Measurements from ENCODE around the gene RBM12. TPM values are rescaled to one million over a fixed set of nuclear protein-coding genes. Genes with fewer than 3 reads are reported as not detected.

RBM12 gene
- total and polyA plus RNA-seq, 5 donors from 2014 or later, result 46.6 to 128 (median 55.3) TPM

DNA sequence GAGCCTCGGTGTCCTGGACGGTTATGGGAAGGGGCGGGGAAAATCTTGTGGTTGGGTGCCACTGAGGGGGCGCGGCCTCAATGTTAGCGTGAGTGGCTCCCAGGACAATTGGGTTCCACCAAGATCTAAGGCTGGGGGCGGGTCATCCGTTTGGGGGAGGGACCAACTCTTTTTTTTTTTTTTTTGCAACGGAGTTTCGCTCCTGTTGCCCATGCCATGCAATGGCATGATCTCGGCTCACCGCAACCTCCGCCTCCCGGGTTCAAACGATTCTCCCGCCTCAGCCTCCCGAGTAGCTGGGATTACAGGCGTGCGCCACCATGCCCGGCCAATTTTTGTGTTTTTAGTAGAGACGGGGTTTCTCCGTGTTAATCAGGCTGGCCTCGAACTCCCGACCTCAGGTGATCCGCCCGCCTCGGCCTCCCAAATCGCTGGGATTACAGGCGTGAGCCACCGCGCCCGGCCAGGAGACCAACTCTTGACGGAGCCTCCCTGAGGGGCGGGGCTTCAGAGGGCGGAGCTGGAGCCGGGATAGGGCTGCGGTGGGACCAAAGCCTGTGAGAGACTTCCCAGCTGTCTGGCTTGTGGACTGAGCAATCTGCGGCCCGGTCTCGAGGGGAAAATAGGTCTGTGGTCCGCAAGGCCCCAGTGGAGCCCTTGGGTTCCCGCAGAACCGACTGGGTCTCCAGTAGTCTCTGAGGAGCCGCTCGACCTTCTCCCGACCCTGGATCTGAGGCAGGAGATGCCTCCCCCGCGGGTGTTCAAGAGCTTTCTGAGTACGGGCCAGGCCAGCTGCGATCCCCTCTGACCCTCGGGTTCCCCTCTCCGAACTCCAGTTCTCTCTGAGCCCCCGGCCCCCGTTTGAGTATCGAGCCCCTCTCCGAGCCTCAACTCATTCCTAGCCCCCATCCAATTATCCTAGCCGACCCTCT lies 48.0 kb downstream of the RBM12 start:
- H3K9me3 Mint-ChIP-seq, result no peaks in the 10 kb centered on the region
- no peaks in the 10 kb centered on the region for H3K27me3 Mint-ChIP-seq
- no peaks in the 10 kb centered on the region for H3K27me3 ChIP-seq (ENCODE audit: control insufficient read depth, insufficient read depth, low read length)
- ATAC-seq (ENCODE audit: low read depth in 2 of 2), result no peak
- H3K27ac ChIP-seq (ENCODE audit: insufficient read depth, low read length, poor library complexity, severe bottlenecking), result peak overlapping the region; percentile 51
- peaks cover 3 to 41% (median 19%) of the 10 kb centered on the region in 4 donors for H3K4me1 Mint-ChIP-seq
- H3K36me3 ChIP-seq (ENCODE audit: control insufficient read depth, insufficient read depth, low read length), result no peaks in the 10 kb centered on the region
- H3K36me3 Mint-ChIP-seq, result peaks cover 3% of the 10 kb centered on the region
- peak overlapping the region; percentile 91 to 98 (median 98) for H3K27ac Mint-ChIP-seq
- H3K9me3 ChIP-seq (ENCODE audit: control insufficient read depth in 2 of 2, low read length in 2 of 2), result no peaks in the 10 kb centered on the region
- H3K4me1 ChIP-seq (ENCODE audit: control insufficient read depth, insufficient read depth, low read length, poor library complexity, severe bottlenecking), result peaks cover 42% of the 10 kb centered on the region
- peak overlapping the region; percentile 26 for H3K4me3 ChIP-seq (ENCODE audit: low read depth, low read length)
- peak overlapping the region; percentile 87 to 92 (median 89) for H3K4me3 Mint-ChIP-seq
- DNase-seq, result peak in 2 of 3 donors; percentile 42 to 65

DNA sequence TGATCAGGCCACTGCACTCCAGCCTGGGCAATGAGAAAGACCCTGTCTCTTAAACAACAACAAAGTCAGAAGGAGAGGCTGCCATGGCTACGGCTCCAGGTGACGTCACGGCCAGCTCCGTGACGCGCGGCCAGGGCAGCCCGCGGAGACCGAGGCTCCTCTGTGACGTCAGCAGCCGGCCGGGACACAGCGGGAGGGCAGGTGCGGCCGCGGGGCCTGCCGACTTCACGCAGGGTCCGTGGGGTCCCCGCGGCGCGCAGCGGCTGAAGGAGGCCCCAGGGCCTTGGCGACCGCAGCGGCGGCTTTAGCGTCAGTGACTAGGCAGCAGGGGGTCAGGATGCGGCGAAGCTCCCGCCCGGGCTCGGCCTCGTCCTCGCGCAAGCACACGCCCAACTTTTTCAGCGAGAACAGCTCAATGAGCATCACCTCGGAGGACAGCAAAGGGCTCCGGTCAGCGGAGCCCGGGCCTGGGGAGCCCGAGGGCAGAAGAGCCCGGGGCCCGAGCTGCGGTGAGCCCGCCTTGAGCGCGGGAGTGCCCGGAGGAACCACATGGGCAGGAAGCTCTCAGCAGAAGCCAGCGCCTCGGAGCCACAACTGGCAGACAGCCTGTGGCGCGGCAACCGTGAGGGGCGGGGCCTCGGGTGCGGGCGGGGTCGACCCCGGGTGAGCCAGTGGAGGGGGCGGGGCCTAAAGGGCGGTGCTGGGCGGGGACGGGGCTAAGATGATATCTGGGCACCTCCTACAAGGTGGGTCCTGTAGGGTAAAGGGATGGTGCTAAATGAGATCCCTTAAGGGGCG lies 48.8 kb downstream of the RBM12 start, which contains the start of gene SPAG4:
SPAG4 (plus strand) TSS at position 163 of the 798 bp plus-strand sequence; CDS start at position 338, 175 bp downstream.
- peaks cover 42% of the 10 kb centered on the region for H3K4me1 ChIP-seq (ENCODE audit: control insufficient read depth, insufficient read depth, low read length, poor library complexity, severe bottlenecking)
- peaks cover 3 to 41% (median 19%) of the 10 kb centered on the region in 4 donors for H3K4me1 Mint-ChIP-seq
- no peaks in the 10 kb centered on the region for H3K27me3 Mint-ChIP-seq
- peak within 1 kb of the TSS; percentile 26 for H3K4me3 ChIP-seq (ENCODE audit: low read depth, low read length)
- H3K36me3 Mint-ChIP-seq, result no peaks in the 10 kb centered on the region
- peak within 1 kb of the TSS; percentile 87 to 92 (median 89) for H3K4me3 Mint-ChIP-seq
- H3K27me3 ChIP-seq (ENCODE audit: control insufficient read depth, insufficient read depth, low read length), result no peaks in the 10 kb centered on the region
- peak; percentile 100 for DNase-seq
- H3K9me3 Mint-ChIP-seq, result no peaks in the 10 kb centered on the region
- peak; percentile 89 to 91 for ATAC-seq (ENCODE audit: low read depth in 2 of 2)
- peak within 1 kb of the TSS; percentile 99 for H3K27ac ChIP-seq (ENCODE audit: insufficient read depth, low read length, poor library complexity, severe bottlenecking)
- peak within 1 kb of the TSS; percentile 92 to 98 (median 98) for H3K27ac Mint-ChIP-seq
- H3K36me3 ChIP-seq (ENCODE audit: control insufficient read depth, insufficient read depth, low read length), result no peaks in the 10 kb centered on the region
- no peaks in the 10 kb centered on the region for H3K9me3 ChIP-seq (ENCODE audit: control insufficient read depth in 2 of 2, low read length in 2 of 2)

DNA sequence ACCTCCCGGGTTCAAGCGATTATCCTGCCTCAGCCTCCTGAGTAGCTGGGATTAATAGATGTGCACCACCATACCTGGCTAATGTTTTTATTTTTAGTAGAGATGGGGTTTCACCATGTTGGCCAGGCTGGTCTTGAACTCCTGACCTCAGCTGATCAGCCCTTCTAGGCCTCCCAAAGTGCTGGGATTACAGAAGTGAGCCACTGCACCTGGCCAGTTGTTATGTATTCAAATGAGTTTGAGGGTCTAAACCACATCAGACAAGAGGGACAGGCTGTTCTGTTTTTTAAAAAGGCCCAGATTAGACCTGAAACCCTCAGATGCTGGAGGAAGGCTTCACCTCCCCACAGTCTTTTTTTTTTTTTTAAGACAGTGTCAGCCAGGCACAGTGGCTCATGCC lies 53.2 kb downstream of the RBM12 start:
- H3K27ac ChIP-seq (ENCODE audit: insufficient read depth, low read length, poor library complexity, severe bottlenecking), result no peak overlapping the region
- ATAC-seq (ENCODE audit: low read depth in 2 of 2) (no peak), DNase-seq (no peak)
- H3K9me3 ChIP-seq (ENCODE audit: control insufficient read depth in 2 of 2, low read length in 2 of 2), result no peaks in the 10 kb centered on the region
- H3K9me3 Mint-ChIP-seq, result peaks cover 0 to 2% (median 0%) of the 10 kb centered on the region in 7 donors
- H3K4me3 Mint-ChIP-seq, result peak overlapping the region in 1 of 4 donors; percentile 71
- H3K4me1 Mint-ChIP-seq, result peaks cover 0 to 10% (median 4%) of the 10 kb centered on the region in 4 donors
- H3K4me3 ChIP-seq (ENCODE audit: low read depth, low read length), result no peak overlapping the region
- H3K36me3 Mint-ChIP-seq, result no peaks in the 10 kb centered on the region
- H3K27me3 ChIP-seq (ENCODE audit: control insufficient read depth, insufficient read depth, low read length), result no peaks in the 10 kb centered on the region
- H3K4me1 ChIP-seq (ENCODE audit: control insufficient read depth, insufficient read depth, low read length, poor library complexity, severe bottlenecking), result peaks cover 7% of the 10 kb centered on the region
- no peak overlapping the region for H3K27ac Mint-ChIP-seq
- no peaks in the 10 kb centered on the region for H3K27me3 Mint-ChIP-seq
- H3K36me3 ChIP-seq (ENCODE audit: control insufficient read depth, insufficient read depth, low read length), result no peaks in the 10 kb centered on the region

DNA sequence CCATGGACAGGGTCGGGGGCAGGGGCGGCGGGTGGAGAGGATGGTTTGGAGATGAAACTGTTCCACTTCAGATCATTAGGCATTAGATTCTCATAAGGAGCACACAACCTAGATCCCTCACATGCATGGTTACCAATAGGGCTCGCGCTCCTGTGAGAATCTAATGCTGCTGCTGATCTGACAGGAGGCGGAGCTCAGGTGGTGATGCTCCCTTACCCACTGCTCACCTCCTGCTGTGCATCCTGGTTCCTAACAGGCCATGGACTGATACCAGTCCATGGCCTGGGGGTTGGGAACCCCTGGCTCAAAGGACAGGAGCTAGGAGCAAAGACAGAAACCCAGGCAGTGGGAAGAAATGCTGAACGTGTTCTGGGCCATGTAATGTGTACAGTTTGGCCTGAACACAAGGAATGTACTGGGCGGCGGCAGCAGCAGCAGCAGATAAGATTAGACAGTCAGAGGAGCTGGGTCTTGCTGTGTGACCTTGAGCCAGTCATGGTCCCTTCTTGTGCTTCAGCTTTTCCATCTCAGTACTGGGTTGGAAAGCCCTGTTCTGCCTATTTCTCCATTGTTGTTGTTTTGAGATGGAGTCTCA lies 53.8 kb downstream of the RBM12 start:
- no peak for ATAC-seq (ENCODE audit: low read depth in 2 of 2)
- no peak overlapping the region for H3K27ac ChIP-seq (ENCODE audit: insufficient read depth, low read length, poor library complexity, severe bottlenecking)
- H3K4me1 Mint-ChIP-seq, result peaks cover 0 to 7% (median 1%) of the 10 kb centered on the region in 4 donors

DNA sequence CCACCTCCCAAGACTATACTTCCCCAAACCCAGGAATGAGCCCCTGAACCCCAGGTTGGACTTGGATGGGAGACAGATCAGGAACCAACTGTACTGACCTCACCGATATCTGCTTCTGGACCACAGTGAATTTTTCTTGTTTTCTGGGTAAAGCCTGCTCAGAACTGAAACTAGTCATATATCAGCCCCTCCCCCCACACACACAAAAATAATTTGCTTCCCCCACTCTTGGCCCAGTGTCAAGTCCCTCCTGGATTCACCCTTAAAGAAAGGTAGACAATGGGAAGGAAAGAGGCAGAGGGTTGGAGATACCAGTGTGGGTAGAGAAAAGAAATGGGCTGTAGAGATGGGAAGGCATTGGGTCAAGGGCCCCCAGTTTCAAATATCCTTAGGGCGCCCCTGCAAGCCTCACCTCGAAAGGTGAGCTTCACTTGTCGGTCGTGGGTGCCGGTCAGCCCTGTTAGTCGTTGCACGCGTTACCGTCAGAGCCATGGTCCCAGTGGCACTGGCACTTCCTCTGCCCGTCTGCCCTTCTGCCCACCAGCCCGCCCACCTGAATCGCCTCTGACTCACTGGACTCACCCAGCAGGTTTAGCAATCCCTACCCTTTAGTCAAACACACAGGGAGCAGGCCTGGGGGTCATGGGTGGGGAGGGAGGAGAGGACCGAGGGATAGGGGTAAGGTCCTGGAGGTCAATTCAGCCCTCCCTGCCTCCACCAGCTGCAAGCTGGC lies 57.5 kb downstream of the RBM12 start:
- no peak for ATAC-seq (ENCODE audit: low read depth in 2 of 2)
- no peak overlapping the region for H3K4me3 Mint-ChIP-seq
- H3K36me3 Mint-ChIP-seq, result no peaks in the 10 kb centered on the region
- H3K4me3 ChIP-seq (ENCODE audit: low read depth, low read length), result no peak overlapping the region
- H3K9me3 ChIP-seq (ENCODE audit: control insufficient read depth in 2 of 2, low read length in 2 of 2), result no peaks in the 10 kb centered on the region
- H3K4me1 ChIP-seq (ENCODE audit: control insufficient read depth, insufficient read depth, low read length, poor library complexity, severe bottlenecking), result peaks cover under 1% of the 10 kb centered on the region
- no peak for DNase-seq
- H3K27me3 ChIP-seq (ENCODE audit: control insufficient read depth, insufficient read depth, low read length), result no peaks in the 10 kb centered on the region
- no peak overlapping the region for H3K27ac ChIP-seq (ENCODE audit: insufficient read depth, low read length, poor library complexity, severe bottlenecking)
- no peak overlapping the region for H3K27ac Mint-ChIP-seq
- peaks cover 0 to 2% (median 0%) of the 10 kb centered on the region in 7 donors for H3K9me3 Mint-ChIP-seq
- H3K36me3 ChIP-seq (ENCODE audit: control insufficient read depth, insufficient read depth, low read length), result no peaks in the 10 kb centered on the region
- H3K4me1 Mint-ChIP-seq, result peaks cover 0 to 6% (median 1%) of the 10 kb centered on the region in 4 donors
- H3K27me3 Mint-ChIP-seq, result peaks cover 18% of the 10 kb centered on the region

More for the DNA sequence above, 53.8 kb downstream of the RBM12 start:
- Mint-ChIP-seq H3K27me3 (no peaks in the 10 kb centered on the region), H3K36me3 (no peaks in the 10 kb centered on the region), H3K4me3 (no peak overlapping the region), H3K27ac (no peak overlapping the region), H3K9me3 (peaks cover 0 to 2% (median 0%) of the 10 kb centered on the region in 7 donors)
- Histone ChIP-seq H3K4me1 (ENCODE audit: control insufficient read depth, insufficient read depth, low read length, poor library complexity, severe bottlenecking) (peaks cover 7% of the 10 kb centered on the region), H3K27me3 (ENCODE audit: control insufficient read depth, insufficient read depth, low read length) (no peaks in the 10 kb centered on the region), H3K4me3 (ENCODE audit: low read depth, low read length) (no peak overlapping the region), H3K9me3 (ENCODE audit: control insufficient read depth in 2 of 2, low read length in 2 of 2) (no peaks in the 10 kb centered on the region), H3K36me3 (ENCODE audit: control insufficient read depth, insufficient read depth, low read length) (no peaks in the 10 kb centered on the region)
- no peak for DNase-seq

DNA sequence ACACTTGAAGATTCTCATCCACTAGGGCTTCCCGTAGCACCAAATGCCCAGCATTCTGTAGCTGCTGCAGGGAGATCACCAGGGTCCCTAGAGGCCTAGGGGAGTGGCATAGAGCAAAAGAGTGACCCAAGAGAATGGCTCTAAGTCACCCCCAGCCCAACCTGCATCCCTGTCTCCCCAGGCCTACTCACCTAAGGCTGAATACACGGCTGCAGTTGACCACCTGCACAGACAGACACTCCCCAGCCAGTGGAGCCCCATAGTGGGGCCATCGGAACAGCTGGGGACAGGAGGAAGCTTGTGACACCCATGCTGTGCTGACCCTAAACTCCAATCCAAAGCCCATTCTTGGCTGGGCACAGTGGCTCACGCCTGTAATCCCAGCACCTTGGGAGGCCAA lies 58.6 kb downstream of the RBM12 start:
- peaks cover 11% of the 10 kb centered on the region for H3K4me1 ChIP-seq (ENCODE audit: control insufficient read depth, insufficient read depth, low read length, poor library complexity, severe bottlenecking)
- no peak overlapping the region for H3K27ac ChIP-seq (ENCODE audit: insufficient read depth, low read length, poor library complexity, severe bottlenecking)
- no peak overlapping the region for H3K4me3 ChIP-seq (ENCODE audit: low read depth, low read length)
- H3K9me3 ChIP-seq (ENCODE audit: control insufficient read depth in 2 of 2, low read length in 2 of 2), result no peaks in the 10 kb centered on the region
- Mint-ChIP-seq H3K36me3 (no peaks in the 10 kb centered on the region), H3K9me3 (peaks cover 0 to 2% (median 0%) of the 10 kb centered on the region in 7 donors), H3K4me3 (no peak overlapping the region), H3K4me1 (peaks cover 0 to 11% (median 3%) of the 10 kb centered on the region in 4 donors), H3K27ac (no peak overlapping the region), H3K27me3 (peaks cover 22% of the 10 kb centered on the region)
- no peak for DNase-seq
- no peaks in the 10 kb centered on the region for H3K36me3 ChIP-seq (ENCODE audit: control insufficient read depth, insufficient read depth, low read length)
- no peak for ATAC-seq (ENCODE audit: low read depth in 2 of 2)
- H3K27me3 ChIP-seq (ENCODE audit: control insufficient read depth, insufficient read depth, low read length), result no peaks in the 10 kb centered on the region

DNA sequence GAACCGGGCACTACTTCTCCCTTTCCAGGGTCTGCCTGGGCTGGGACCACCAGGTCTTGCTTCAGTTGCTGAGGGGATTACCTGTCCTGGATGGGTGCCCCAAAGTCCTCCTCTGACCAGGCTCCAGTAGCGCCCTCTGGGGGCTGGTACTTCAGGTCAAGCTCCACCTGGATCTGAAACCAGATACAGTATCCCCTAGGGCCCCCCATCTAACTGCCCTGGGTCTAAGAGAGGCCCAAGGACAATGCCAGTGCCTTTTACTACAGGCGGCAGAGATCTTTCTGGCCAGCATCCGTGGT lies 60.3 kb downstream of the RBM12 start:
- H3K4me3 Mint-ChIP-seq, result peak overlapping the region in 1 of 4 donors; percentile 15
- ATAC-seq (ENCODE audit: low read depth in 2 of 2), result no peak

More for the DNA sequence above, 60.3 kb downstream of the RBM12 start:
- no peaks in the 10 kb centered on the region for H3K36me3 Mint-ChIP-seq
- Histone ChIP-seq H3K27me3 (ENCODE audit: control insufficient read depth, insufficient read depth, low read length) (no peaks in the 10 kb centered on the region), H3K27ac (ENCODE audit: insufficient read depth, low read length, poor library complexity, severe bottlenecking) (no peak overlapping the region), H3K36me3 (ENCODE audit: control insufficient read depth, insufficient read depth, low read length) (no peaks in the 10 kb centered on the region), H3K4me3 (ENCODE audit: low read depth, low read length) (no peak overlapping the region), H3K9me3 (ENCODE audit: control insufficient read depth in 2 of 2, low read length in 2 of 2) (no peaks in the 10 kb centered on the region), H3K4me1 (ENCODE audit: control insufficient read depth, insufficient read depth, low read length, poor library complexity, severe bottlenecking) (peaks cover 18% of the 10 kb centered on the region)
- H3K27ac Mint-ChIP-seq, result no peak overlapping the region
- H3K9me3 Mint-ChIP-seq, result peaks cover 0 to 2% (median 0%) of the 10 kb centered on the region in 7 donors
- peaks cover 37% of the 10 kb centered on the region for H3K27me3 Mint-ChIP-seq
- peaks cover 0 to 16% (median 7%) of the 10 kb centered on the region in 4 donors for H3K4me1 Mint-ChIP-seq
- DNase-seq, result peak in 1 of 3 donors; percentile 20
